Psoas muscle (tissue), 8 donors: ENCODE measurements around the gene SRMS. TPM values are rescaled to one million over a fixed set of nuclear protein-coding genes. Genes with fewer than 3 reads are reported as not detected.

Experiments used
- ATAC-seq, 4 donors: fragments of 200-7000 bp; cut with Tn5 transposase; one replicate each; pipeline ENCODE4 v1.9.1; 2020; ENCODE audit warnings: moderate library complexity in 3 of 4, mild to moderate bottlenecking in 2 of 4
- DNase-seq, 2 donors: peaks; one replicate each; pipeline ENCODE4 v3.0.0-alpha.2; 2020
- H3K27ac ChIP-seq: fragments of 200-600 bp; one replicate; pipeline ENCODE4 v1.8.0; 2022
- H3K27me3 ChIP-seq, 3 donors: fragments of 200-600 bp in 1 of 3; one replicate each; pipeline versions ENCODE4 v1.6.1 to v1.8.0; 2013 to 2022; ENCODE audit warnings: low read length in 2 of 3, mild to moderate bottlenecking in 2 of 3, moderate library complexity in 1 of 3; ENCODE audit not compliant: insufficient read depth in 3 of 3
- H3K36me3 ChIP-seq, 2 donors: fragments of 200-600 bp in 1 of 2; one replicate each; pipeline versions ENCODE4 v1.6.1 to v1.8.0; 2013 to 2022; ENCODE audit warnings: low read depth in 1 of 2, mild to moderate bottlenecking in 1 of 2, moderate library complexity in 1 of 2; ENCODE audit not compliant: insufficient read depth in 1 of 2
- H3K4me1 ChIP-seq: fragments of 200-600 bp; one replicate; pipeline ENCODE4 v1.8.0; 2022
- H3K4me3 ChIP-seq: fragments of 200-600 bp; one replicate; pipeline ENCODE4 v1.8.0; 2022; ENCODE audit warnings: mild to moderate bottlenecking
- H3K9me3 ChIP-seq: fragments of 200-600 bp; one replicate; pipeline ENCODE4 v1.8.0; 2022
- WGBS, 3 donors: extraction: QIAGEN DNeasy Blood & Tissue Kit; methylation state at CpG; one replicate each; pipeline versions ENCODE4 v1.1.6 to v1.1.7; 2013; 5-methylcytosine and 5-hydroxymethylcytosine counted together
- intact Hi-C, 2 donors: fragments of 100-400 bp; cut with DNase I; formaldehyde crosslinking; loops; one replicate each; pipeline versions ENCODE4 v1.11.0 to v1.14.2; 2022
- polyA plus RNA-seq, 3 donors: library from polyadenylated mRNA; stranded (reverse); fragments of 200-250 nt; gene quantifications; one replicate each; pipeline ENCODE4 v1.2.3, GENCODE V29; 2013
- total RNA-seq, 4 donors: library from RNA; stranded (reverse); fragmentation: NEBNext Ultra II Directional in 2 of 4; extraction: Animal tissue kit (Norgen Biotek cat#: 25700) in 2 of 4; gene quantifications; one replicate each; pipeline versions ENCODE4 v1.2.1 to v1.2.4, GENCODE V29; 2021 to 2023
- TF ChIP-seq, protein P1 (sequence below): fragments of 200-600 bp; IDR thresholded peaks from one replicate; pipeline ENCODE4 v1.8.0; 2022; ENCODE audit warnings: antibody characterized with exemption
- donor health status: healthy with polysubstance abuse.
- donor health status: DM: no; HTN: no; CAD: no; lungs with moderate emphysema.
- donor health status: Bipolar disorder and iron deficiency.
- donor health status: healthy.
- donor health status: DM: yes; HTN: yes; CAD: no.
- donor health status: DM: no; HTN: no; CAD: no.
- donor health status: DM: no; HTN: no; CAD: no.
- donor health status: DM: yes; HTN: yes; CAD: no.

The SRMS gene
- total and polyA plus RNA-seq, 7 donors = not detected

DNA sequence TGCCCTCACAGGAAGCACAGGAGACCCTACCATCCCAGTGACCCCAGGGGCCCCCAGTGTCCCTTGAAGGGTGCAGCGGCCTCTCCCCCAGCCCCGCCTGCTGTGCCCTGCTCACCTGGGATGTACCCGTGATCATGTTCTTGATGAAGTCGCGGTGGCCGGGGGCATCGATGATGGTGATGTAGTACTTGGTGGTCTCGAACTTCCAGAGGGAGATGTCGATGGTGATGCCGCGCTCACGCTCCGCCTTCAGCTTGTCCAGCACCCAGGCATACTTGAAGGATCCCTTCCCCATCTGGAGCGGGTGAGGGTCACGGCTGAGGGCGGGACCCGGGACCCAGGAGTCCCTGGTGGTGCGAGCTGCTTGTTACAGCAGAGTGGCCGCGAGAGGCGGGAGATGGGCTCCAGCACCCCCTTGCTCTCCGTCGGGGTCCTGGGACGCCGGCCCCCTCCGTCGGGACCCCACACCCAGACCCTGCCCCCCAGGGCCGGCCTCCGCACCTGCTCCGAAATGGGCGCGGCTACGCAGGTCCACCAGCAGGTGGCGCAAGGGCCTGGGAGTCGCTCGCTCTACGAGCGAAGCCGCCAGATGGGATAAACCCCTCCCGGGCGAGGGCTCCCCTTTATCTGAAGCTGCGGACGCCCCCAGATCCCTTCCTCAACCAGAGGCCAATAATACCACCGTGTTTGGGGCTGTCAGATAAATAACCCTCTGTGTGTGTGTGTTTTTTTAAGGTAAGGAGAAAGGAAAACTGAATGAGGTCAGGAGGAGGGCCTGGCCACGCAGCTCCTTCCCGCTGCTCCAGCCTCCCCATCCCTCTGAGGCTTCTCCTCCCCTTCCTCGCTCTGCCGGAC is 51.6 kb downstream of the SRMS start:
- H3K4me1 ChIP-seq = peaks cover 35% of the 10 kb centered on the region
- DNase-seq = peak; percentile 69 to 89

DNA sequence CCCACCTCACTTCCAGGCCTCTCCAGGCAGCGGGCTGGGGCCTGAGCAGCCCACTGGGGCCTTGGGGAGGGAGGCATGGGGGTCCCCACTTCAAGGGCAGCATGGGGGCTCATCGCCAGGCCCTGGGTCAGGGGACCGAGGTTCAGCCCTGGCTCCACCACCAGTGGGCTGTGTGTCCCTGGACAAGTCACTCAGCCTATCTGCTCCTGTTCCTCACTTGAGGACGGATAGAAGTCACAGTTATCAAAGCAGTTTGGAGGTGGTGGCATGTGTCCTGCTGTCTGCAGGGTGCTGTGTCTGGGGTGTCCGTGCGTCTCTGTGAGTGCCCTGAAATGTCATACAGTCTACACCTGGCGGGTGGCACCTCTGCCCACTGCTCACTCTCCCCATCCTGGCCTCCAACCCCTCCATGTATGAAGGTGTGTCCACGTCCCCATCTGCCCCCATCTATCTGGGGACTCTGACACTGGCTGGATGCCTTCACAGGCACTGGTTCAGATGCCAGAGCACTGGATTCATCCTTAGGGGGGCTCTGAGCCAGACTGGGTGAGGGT is 52.3 kb downstream of the SRMS start:
- WGBS, 3 donors = 67 to 73% (median 70%) methylated on average over 8 of the region's 8 CpGs
- intact Hi-C loops = no loop called here
- Histone ChIP-seq H3K27me3 (peaks cover 0 to 2% (median 0%) of the 10 kb centered on the region in 3 donors), H3K27ac (peak overlapping the region; percentile 30), H3K4me3 (peak overlapping the region; percentile 75), H3K4me1 (peaks cover 31% of the 10 kb centered on the region), H3K9me3 (no peaks in the 10 kb centered on the region), H3K36me3 (peaks cover 0 to 55% of the 10 kb centered on the region in 2 donors)
- DNase-seq (no peak), ATAC-seq (no peak)
- TF ChIP-seq, protein P1, sequence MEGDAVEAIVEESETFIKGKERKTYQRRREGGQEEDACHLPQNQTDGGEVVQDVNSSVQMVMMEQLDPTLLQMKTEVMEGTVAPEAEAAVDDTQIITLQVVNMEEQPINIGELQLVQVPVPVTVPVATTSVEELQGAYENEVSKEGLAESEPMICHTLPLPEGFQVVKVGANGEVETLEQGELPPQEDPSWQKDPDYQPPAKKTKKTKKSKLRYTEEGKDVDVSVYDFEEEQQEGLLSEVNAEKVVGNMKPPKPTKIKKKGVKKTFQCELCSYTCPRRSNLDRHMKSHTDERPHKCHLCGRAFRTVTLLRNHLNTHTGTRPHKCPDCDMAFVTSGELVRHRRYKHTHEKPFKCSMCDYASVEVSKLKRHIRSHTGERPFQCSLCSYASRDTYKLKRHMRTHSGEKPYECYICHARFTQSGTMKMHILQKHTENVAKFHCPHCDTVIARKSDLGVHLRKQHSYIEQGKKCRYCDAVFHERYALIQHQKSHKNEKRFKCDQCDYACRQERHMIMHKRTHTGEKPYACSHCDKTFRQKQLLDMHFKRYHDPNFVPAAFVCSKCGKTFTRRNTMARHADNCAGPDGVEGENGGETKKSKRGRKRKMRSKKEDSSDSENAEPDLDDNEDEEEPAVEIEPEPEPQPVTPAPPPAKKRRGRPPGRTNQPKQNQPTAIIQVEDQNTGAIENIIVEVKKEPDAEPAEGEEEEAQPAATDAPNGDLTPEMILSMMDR = no peak

More for the DNA sequence above, 51.6 kb downstream of the SRMS start:
- Histone ChIP-seq H3K36me3 (peaks cover 0 to 48% of the 10 kb centered on the region in 2 donors), H3K4me3 (peak overlapping the region; percentile 75), H3K27me3 (peaks cover 0 to 2% (median 0%) of the 10 kb centered on the region in 3 donors), H3K9me3 (no peaks in the 10 kb centered on the region), H3K27ac (peak overlapping the region; percentile 94)
- intact Hi-C loops = loop anchor here (1.0 to 2.0 kb wide), 2 partner anchors 24 to 25 kb away; partner anchors contain the start of gene PPDPF (in 2 of the 2)
- ATAC-seq = peak; percentile 21 to 48 (median 33)
- 22 to 26% (median 23%) methylated on average over 42 to 48 of the region's 48 CpGs for WGBS, 3 donors
- TF ChIP-seq, protein P1 = peak; percentile 92

DNA sequence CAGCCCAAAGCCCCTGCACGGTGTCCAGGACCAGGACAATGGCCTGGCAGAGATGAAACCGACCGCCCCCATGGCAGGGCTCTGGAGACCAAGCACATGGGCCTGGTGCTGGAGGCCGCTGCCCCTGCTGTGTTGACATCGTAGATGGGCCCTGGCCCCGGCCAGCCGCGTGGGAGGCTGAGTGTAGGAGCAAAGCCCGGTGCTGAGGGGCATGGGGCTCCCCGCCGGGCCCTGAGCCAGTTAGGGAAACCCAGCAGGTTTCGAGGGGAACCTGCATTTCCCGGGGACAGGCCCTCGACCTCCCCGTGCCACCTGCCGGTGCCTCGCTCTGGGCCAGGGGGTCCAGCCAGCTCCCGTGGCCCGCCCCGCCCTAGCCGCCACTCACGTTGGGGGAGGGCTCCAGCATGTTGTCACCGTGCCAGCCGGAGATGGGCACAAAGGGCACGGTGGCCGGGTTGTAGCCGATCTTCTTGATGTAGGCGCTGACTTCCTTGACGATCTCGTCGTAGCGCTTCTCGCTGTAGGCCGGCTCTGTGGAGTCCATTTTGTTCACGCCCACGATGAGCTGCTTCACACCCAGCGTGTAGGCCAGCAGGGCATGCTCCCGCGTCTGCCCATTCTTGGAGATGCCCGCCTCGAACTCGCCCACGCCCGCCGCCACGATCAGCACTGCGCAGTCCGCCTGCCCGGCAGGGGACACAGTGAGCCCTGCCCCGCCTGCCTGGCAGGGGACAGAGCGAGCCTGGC is 53.0 kb downstream of the SRMS start:
- peak; percentile 20 to 59 for DNase-seq
- WGBS, 3 donors = 67 to 77% (median 69%) methylated on average over 49 to 51 of the region's 51 CpGs

DNA sequence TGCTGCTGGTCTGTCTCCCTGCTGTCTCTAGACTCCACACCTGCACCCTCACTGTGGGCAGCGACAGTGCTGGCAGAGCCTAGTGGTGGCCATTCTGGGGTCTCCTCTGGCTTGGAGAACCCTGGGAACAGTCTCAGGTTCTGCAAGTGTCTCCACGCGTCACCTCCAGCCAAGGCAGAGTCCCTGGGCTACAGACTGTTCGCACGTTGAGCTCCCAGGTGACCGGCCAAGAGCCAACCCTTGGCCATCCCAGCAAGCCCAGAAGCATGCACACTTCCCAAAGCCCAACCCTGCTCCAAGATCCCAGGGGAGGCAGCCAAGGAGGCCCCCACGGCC is 53.5 kb downstream of the SRMS start:
- peak in 1 of 2 donors; percentile 10 for DNase-seq
- WGBS, 3 donors = 44 to 62% (median 47%) methylated on average over 7 of the region's 7 CpGs
- peak overlapping the region; percentile 75 for H3K4me3 ChIP-seq

More for the DNA sequence above, 53.0 kb downstream of the SRMS start:
- Histone ChIP-seq H3K9me3 (no peaks in the 10 kb centered on the region), H3K36me3 (peaks cover 0 to 62% of the 10 kb centered on the region in 2 donors), H3K4me3 (peak overlapping the region; percentile 75), H3K27me3 (peaks cover 0 to 2% (median 0%) of the 10 kb centered on the region in 3 donors), H3K4me1 (peaks cover 25% of the 10 kb centered on the region), H3K27ac (peak overlapping the region; percentile 30)
- TF ChIP-seq, protein P1 = no peak
- no peak for ATAC-seq
- intact Hi-C loops = no loop called here

More for the DNA sequence above, 53.5 kb downstream of the SRMS start:
- no peak for ATAC-seq
- intact Hi-C loops = no loop called here
- Histone ChIP-seq H3K27me3 (peaks cover 0 to 2% (median 0%) of the 10 kb centered on the region in 3 donors), H3K27ac (no peak overlapping the region), H3K36me3 (peaks cover 0 to 67% of the 10 kb centered on the region in 2 donors), H3K9me3 (no peaks in the 10 kb centered on the region), H3K4me1 (peaks cover 21% of the 10 kb centered on the region)
- TF ChIP-seq, protein P1 = no peak
